Gastroesophageal sphincter (tissue), 4 donors: ENCODE measurements around the gene ODAD4. TPM values are rescaled to one million over a fixed set of nuclear protein-coding genes. Genes with fewer than 3 reads are reported as not detected.

ENCODE experiments used
- ATAC-seq: fragments of 150-250 bp; one replicate; pipeline ENCODE4 v1.9.1; 2016; ENCODE audit warnings: mild to moderate bottlenecking, moderate library complexity
- H3K27ac ChIP-seq, 4 donors: fragments of 200-600 bp; sonication (generic) in 3 of 4; 1 replicate in 3 of 4; 2 replicates in 1 of 4; pipeline ENCODE4 v1.5.1; 2016 to 2019
- H3K27me3 ChIP-seq: fragments of 200-600 bp; sonication (generic); one replicate; pipeline ENCODE4 v1.5.1; 2019
- H3K36me3 ChIP-seq, 2 donors: fragments of 200-600 bp; sonication (generic); one replicate each; pipeline ENCODE4 v1.5.1; 2019; ENCODE audit warnings: control low read depth in 1 of 2
- H3K4me1 ChIP-seq, 3 donors: fragments of 200-600 bp; sonication (generic); 1 replicate in 2 of 3; 2 replicates in 1 of 3; pipeline ENCODE4 v1.5.1; 2016 to 2019; ENCODE audit warnings: control low read depth in 2 of 3
- H3K4me3 ChIP-seq, 2 donors: fragments of 200-600 bp; sonication (generic); one replicate each; pipeline ENCODE4 v1.5.1; 2019; ENCODE audit warnings: mild to moderate bottlenecking in 1 of 2, moderate library complexity in 1 of 2
- H3K9me3 ChIP-seq, 3 donors: fragments of 200-600 bp; sonication (generic); one replicate each; pipeline ENCODE4 v1.5.1; 2017 to 2019; ENCODE audit warnings: control low read depth in 2 of 3
- EP300 ChIP-seq: sonication (generic); formaldehyde crosslinking; IDR thresholded peaks from one replicate; pipeline ENCODE4 v1.6.1; 2017; ENCODE audit warnings: antibody characterized with exemption, mild to moderate bottlenecking
- POLR2A ChIP-seq, 2 donors: fragments of 450-650 bp; IDR thresholded peaks; one replicate each; pipeline ENCODE4 v1.6.1; 2017; ENCODE audit warnings: antibody characterized with exemption in 2 of 2, mild to moderate bottlenecking in 2 of 2, moderate library complexity in 1 of 2
- POLR2AphosphoS5 ChIP-seq: sonication (generic); formaldehyde crosslinking; IDR thresholded peaks from one replicate; pipeline ENCODE4 v1.6.1; 2017; ENCODE audit warnings: antibody characterized with exemption
- WGBS, 2 donors: methylation state at CpG; one replicate each; pipeline ENCODE4 v1.1.5; 2018; ENCODE audit warnings: low coverage in 1 of 2; 5-methylcytosine and 5-hydroxymethylcytosine counted together
- total RNA-seq, 4 donors: library from RNA; depleted of rRNA; stranded (reverse); fragments of >200 nt; gene quantifications; one replicate each; pipeline ENCODE4 v1.1.0, GENCODE V29; 2016
- TF ChIP-seq, protein P1 (sequence below), 4 experiments: fragments of 200-600 bp in 2 of 4; fragments of 450-650 bp in 2 of 4; sonication (generic) in 1 of 4; IDR thresholded peaks; one replicate each; pipeline ENCODE4 v1.5.1; 2017 to 2019; ENCODE audit warnings: antibody characterized with exemption in 4 of 4, mild to moderate bottlenecking in 2 of 4, moderate library complexity in 2 of 4

The ODAD4 gene
- total RNA-seq, 4 donors from 2014 or later, result 0.19 to 2.2 (median 0.60) TPM

DNA sequence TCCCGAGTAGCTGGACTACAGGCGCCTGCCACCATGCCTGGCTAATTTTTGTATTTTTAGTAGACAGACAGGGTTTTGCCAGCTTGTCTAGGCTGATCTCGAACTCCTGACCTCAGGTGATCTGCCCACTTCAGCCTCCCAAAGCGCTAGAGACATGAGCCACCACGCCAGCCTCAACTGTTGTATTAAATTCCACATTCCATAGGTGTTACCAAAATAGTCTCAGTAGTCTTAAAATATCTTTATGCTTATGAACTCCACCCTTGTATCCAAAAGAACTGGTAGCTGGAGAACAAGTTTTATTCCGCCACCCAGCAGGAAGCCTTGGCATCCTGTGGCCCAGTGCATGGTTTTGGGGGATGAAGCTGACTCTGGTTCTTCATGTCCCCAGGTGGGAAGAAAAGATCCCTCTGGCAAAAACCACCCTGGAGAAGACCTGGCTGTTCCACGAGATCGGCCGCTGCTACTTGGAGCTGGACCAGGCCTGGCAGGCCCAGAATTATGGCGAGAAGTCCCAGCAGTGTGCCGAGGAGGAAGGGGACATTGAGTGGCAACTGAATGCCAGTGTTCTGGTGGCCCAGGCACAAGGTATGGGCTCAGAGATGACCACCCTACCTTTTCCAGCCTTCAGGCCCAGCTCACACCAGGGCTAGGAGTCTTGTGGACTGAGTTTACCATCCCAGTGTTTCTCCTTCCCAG, 18.5 kb downstream of the ODAD4 start:
- no peaks in the 10 kb centered on the region for H3K27me3 ChIP-seq
- H3K4me3 ChIP-seq, result no peak overlapping the region
- H3K9me3 ChIP-seq, result no peaks in the 10 kb centered on the region
- peaks cover 0 to 31% of the 10 kb centered on the region in 2 donors for H3K36me3 ChIP-seq
- no peak for TF ChIP-seq POLR2AphosphoS5
- TF ChIP-seq, protein P1, sequence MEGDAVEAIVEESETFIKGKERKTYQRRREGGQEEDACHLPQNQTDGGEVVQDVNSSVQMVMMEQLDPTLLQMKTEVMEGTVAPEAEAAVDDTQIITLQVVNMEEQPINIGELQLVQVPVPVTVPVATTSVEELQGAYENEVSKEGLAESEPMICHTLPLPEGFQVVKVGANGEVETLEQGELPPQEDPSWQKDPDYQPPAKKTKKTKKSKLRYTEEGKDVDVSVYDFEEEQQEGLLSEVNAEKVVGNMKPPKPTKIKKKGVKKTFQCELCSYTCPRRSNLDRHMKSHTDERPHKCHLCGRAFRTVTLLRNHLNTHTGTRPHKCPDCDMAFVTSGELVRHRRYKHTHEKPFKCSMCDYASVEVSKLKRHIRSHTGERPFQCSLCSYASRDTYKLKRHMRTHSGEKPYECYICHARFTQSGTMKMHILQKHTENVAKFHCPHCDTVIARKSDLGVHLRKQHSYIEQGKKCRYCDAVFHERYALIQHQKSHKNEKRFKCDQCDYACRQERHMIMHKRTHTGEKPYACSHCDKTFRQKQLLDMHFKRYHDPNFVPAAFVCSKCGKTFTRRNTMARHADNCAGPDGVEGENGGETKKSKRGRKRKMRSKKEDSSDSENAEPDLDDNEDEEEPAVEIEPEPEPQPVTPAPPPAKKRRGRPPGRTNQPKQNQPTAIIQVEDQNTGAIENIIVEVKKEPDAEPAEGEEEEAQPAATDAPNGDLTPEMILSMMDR (IDR thresholded peaks at IDR 0.05), result no peak
- TF ChIP-seq EP300, result no peak
- TF ChIP-seq POLR2A (IDR thresholded peaks at IDR 0.05), result no peak
- no peak for ATAC-seq
- 62 to 64% methylated on average over 2 to 4 of the region's 11 CpGs for WGBS, 2 donors
- no peak overlapping the region for H3K27ac ChIP-seq
- H3K4me1 ChIP-seq, result no peaks in the 10 kb centered on the region

DNA sequence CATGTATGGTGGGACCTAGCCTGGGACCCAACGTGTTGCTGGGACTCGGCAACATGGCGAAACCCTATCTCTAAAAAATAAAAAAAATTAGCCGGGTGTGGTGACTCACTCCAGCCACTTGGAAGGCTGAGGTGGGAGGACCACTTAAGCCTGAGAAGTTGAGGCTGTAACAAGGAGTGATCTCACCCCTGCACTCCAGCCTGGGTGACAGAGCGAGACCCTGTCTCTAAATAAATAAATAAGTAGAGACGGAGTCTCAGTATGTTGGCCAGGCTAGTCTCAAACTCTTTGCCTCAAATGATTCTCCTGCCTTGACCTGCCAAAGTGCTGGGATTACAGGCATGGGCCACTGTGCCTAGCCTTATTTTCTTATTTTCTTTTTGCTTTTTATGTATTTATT, 26.1 kb downstream of the ODAD4 start:
- H3K9me3 ChIP-seq, result no peaks in the 10 kb centered on the region
- H3K27ac ChIP-seq, result no peak overlapping the region
- no peak for TF ChIP-seq POLR2AphosphoS5
- WGBS, 2 donors, result 60 to 96% methylated on average over 1 to 2 of the region's 6 CpGs
- ATAC-seq, result no peak
- H3K27me3 ChIP-seq, result no peaks in the 10 kb centered on the region
- H3K36me3 ChIP-seq, result peaks cover 0 to 12% of the 10 kb centered on the region in 2 donors
- no peaks in the 10 kb centered on the region for H3K4me1 ChIP-seq
- no peak overlapping the region for H3K4me3 ChIP-seq

DNA sequence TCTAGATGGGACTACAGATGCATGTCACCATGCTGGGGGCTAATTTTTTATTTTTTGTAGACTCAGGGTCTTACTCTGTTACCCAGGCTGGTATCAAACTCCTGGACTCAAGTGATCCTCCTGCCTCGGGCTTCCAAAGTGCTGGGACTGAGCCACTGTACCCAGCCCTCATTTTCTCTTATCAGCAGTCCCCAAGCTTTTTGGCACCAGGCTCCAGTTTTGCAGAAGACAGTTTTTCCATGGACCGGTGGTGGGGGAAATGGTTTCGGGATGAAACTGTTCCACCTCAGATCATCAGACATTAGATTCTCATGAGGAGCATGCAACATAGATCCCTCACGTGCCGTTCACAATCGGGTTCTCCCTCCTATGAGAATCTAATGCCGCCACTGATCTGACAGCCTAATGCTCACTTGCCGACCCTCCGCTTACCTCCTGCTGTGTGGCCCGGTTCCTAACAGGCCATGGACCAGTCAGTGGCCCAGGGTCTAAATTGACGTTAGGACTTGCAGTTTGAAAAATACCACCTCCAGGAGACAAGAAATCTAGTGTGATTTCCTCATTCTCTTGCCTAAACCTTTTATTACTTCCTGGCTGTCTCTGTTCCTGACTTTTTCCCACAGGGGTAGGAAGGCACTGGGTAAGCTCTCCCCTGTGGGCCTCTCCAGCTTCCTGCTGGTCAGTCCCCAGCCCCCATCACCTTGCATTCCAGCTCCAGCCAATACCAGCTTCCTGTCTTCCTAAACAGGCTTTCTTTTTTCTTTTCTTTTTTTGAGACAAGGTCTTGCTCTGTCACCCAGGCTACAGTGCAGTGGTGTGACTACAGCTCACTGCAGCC, 26.8 kb downstream of the ODAD4 start:
- no peak overlapping the region for H3K4me3 ChIP-seq
- H3K27me3 ChIP-seq, result no peaks in the 10 kb centered on the region
- H3K27ac ChIP-seq, result no peak overlapping the region
- H3K4me1 ChIP-seq, result peaks cover 0 to 1% (median 0%) of the 10 kb centered on the region in 3 donors
- no peaks in the 10 kb centered on the region for H3K9me3 ChIP-seq
- H3K36me3 ChIP-seq, result peaks cover 0 to 12% of the 10 kb centered on the region in 2 donors
- TF ChIP-seq EP300 (no peak), POLR2AphosphoS5 (no peak), POLR2A (IDR thresholded peaks at IDR 0.05) (no peak)
- TF ChIP-seq, protein P1 (IDR thresholded peaks at IDR 0.05), result no peak
- ATAC-seq, result no peak
- 76 to 85% methylated on average over 7 to 8 of the region's 11 CpGs for WGBS, 2 donors

DNA sequence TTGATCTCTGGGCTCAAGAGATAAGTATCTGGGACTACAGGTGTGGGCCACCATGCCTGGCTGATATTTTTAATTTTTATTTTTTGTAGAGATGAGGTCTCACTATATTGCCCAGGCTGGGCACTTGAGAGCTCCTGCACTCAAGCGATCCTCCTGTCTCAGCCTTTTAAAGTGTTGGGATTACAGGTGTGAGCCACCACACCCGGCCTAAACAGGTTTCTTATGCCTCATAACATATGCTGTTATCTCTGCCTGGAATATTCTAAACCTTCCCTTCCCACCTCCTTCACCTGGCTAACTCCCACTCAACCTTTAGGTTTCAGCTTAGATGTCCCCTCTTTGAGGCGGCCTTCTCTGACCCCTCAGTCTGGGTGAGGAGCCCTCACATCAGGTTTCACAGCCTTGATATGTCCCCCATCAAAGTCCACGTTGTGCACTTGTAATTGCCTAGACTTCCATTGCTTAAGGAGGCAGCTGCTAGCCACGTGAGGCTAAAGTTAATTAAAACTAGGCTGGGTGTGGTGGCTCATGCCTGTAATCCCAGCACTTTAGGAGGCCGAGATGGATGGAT, 27.5 kb downstream of the ODAD4 start:
- H3K9me3 ChIP-seq, result no peaks in the 10 kb centered on the region
- no peak for TF ChIP-seq POLR2A (IDR thresholded peaks at IDR 0.05)
- TF ChIP-seq EP300, result no peak
- TF ChIP-seq, protein P1 (IDR thresholded peaks at IDR 0.05), result no peak
- no peak for TF ChIP-seq POLR2AphosphoS5
- H3K36me3 ChIP-seq, result peaks cover 0 to 7% of the 10 kb centered on the region in 2 donors
- no peak for ATAC-seq
- peaks cover 0 to 8% (median 2%) of the 10 kb centered on the region in 3 donors for H3K4me1 ChIP-seq
- H3K27me3 ChIP-seq, result no peaks in the 10 kb centered on the region
- 87 to 100% methylated on average over 4 of the region's 6 CpGs for WGBS, 2 donors
- H3K4me3 ChIP-seq, result no peak overlapping the region
- no peak overlapping the region for H3K27ac ChIP-seq

DNA sequence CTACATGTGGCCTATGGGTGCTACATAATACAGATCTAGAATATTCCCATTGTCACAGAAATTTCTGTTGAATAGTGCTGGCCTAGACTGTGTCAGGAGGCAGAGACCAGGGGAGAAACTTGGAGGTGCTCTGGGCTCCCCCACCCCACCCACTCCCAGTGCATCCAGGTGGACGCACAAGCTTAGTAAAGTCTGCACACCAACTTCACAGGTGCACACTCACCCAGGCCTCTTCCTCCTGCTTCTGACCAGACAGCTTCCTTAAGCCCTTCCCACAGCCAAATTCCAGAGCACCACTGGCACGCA, 28.6 kb downstream of the ODAD4 start:
- TF ChIP-seq POLR2A (IDR thresholded peaks at IDR 0.05), result no peak
- no peak for TF ChIP-seq POLR2AphosphoS5
- TF ChIP-seq, protein P1 (IDR thresholded peaks at IDR 0.05), result no peak
- no peak for TF ChIP-seq EP300
- no peaks in the 10 kb centered on the region for H3K27me3 ChIP-seq
- peaks cover 0 to 10% (median 2%) of the 10 kb centered on the region in 3 donors for H3K4me1 ChIP-seq
- no peak for ATAC-seq
- H3K27ac ChIP-seq, result no peak overlapping the region
- H3K36me3 ChIP-seq, result no peaks in the 10 kb centered on the region
- 100% methylated on average over 1 of the region's 2 CpGs; no CpG with 5 or more reads in 1 of the 2 donors for whole genome bisulfite sequencing, 2 donors
- H3K9me3 ChIP-seq, result no peaks in the 10 kb centered on the region
- H3K4me3 ChIP-seq, result no peak overlapping the region
